Uterus (tissue), 2 donors: ENCODE data around the gene SPNS2.

Experiments used
- POLR2A ChIP-seq, 2 donors: fragments of 450-650 bp; IDR thresholded peaks; one replicate each; pipeline ENCODE4 v1.6.1; 2016; ENCODE audit warnings: antibody characterized with exemption in 2 of 2, mild to moderate bottlenecking in 1 of 2, moderate library complexity in 1 of 2
- TF ChIP-seq, protein P1 (sequence below), 4 experiments: fragments of 200-600 bp in 2 of 4; fragments of 450-650 bp in 2 of 4; sonication (generic) in 2 of 4; IDR thresholded peaks; one replicate each; pipeline ENCODE4 v1.5.1; 2016 to 2019; ENCODE audit warnings: antibody characterized with exemption in 4 of 4, mild to moderate bottlenecking in 2 of 4, moderate library complexity in 1 of 4

DNA sequence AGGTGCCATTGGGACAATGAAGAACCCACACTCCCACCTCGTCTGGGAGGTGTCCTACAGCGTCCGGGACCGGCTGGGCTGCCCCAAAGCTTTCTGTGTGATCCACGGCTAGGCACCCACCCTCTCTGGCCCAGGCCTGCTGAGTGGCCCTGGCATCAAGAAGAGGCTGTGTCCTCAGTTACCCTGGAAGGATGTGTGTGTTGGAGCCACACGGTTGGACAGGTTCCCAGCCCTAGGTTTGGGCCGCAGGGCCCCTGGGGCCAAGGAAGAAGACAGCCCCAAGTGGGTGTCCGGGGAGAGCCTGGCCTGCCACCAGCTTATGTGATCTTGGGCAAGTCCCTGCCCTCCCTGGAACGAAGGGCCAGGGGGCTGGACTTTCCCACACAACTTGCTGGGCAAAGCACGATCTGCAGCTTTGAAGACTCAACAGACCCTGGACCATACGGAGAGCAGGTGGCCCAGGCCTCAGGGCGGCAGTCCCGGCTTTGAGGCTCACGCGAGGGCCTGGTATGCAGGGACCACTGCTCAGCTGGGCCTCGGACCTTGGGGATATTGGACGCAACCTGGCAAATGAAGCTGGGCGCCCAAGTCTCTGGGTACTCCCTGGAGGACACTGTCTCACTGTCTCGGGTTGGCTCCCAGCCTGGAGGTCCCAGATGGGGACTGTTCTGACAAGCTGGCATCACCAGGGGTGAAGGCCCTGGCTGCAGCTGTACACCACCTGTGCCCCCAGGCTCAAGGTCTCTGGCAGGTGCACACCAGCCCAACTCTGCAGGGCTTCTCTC is 39.0 kb downstream of the SPNS2 start:
- TF ChIP-seq POLR2A (IDR thresholded peaks at IDR 0.05): no peak
- TF ChIP-seq, protein P1, sequence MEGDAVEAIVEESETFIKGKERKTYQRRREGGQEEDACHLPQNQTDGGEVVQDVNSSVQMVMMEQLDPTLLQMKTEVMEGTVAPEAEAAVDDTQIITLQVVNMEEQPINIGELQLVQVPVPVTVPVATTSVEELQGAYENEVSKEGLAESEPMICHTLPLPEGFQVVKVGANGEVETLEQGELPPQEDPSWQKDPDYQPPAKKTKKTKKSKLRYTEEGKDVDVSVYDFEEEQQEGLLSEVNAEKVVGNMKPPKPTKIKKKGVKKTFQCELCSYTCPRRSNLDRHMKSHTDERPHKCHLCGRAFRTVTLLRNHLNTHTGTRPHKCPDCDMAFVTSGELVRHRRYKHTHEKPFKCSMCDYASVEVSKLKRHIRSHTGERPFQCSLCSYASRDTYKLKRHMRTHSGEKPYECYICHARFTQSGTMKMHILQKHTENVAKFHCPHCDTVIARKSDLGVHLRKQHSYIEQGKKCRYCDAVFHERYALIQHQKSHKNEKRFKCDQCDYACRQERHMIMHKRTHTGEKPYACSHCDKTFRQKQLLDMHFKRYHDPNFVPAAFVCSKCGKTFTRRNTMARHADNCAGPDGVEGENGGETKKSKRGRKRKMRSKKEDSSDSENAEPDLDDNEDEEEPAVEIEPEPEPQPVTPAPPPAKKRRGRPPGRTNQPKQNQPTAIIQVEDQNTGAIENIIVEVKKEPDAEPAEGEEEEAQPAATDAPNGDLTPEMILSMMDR (IDR thresholded peaks at IDR 0.05): no peak
